ENCODE measurements around the gene SLC5A7. TPM values are rescaled to one million over a fixed set of nuclear protein-coding genes. Genes with fewer than 3 reads are reported as not detected.

The SLC5A7 gene
- total RNA-seq (under 1 TPM in 1 of 2 donors, not detected in 1; under 0.01 TPM), polyA plus RNA-seq (not detected)

DNA sequence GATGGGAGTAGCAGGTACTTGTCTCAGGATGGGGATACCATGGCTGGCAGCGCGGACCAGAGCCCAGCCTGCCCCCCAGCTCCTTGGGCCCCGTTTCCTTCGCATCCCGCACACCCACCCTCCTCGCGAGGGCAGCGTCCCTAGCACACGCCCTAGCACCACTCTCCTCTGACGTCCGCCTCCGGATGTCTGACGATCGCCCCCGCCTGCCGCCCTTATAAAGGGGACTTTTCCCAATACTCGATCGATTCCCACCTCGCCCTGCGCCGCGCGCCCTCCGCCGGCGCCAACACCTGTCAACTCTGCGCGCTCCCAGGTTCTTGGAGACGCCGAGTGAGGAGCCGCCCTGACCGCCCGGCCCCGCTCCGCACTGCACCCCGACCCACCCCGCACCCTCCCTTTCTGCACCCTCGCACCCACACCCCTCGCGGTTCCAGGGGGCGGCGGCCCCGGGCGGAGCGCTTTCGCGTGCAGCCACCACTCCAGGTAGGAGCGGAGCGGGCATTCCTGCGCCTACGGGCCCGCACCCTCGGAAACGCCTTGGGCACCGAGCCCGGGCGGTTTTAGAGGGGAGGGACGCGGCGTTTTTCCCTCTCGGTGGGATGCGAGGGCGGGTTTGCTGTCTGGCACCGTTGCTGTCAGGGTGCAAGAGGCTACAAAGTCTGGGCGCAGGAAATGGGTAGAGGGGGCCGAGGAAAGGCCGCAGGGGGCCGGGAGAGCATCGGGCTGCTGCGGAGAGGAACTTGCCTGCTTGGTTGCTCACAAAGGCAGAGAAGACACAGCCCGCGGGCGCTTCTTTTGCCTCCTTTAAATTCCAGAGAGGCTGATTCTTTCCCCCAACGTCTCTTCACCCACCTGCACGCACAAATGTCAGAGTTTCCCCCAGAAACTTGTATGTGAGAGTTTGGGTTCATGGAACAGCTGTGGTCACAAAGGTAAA is at the start of gene SLC5A7:
TSS of gene SLC5A7 (plus strand) at position 247 of the 940 bp plus-strand sequence. CDS start 1,632 bp downstream, outside the sequence.
- Histone ChIP-seq H3K4me1 (ENCODE audit: control insufficient read depth in 4 of 4, insufficient read depth in 4 of 4, low read length in 3 of 4) (peaks cover 0 to 3% (median 0%) of the 10 kb centered on the region in 4 donors), H3K4me3 (ENCODE audit: low read depth in 1 of 3, low read length in 3 of 3) (no peak within 1 kb of the TSS), H3K9ac (ENCODE audit: low read depth in 1 of 2, low read length in 2 of 2) (no peak within 1 kb of the TSS), H3K27ac (ENCODE audit: low read depth in 1 of 2, low read length in 2 of 2) (no peak within 1 kb of the TSS), H3K9me3 (ENCODE audit: control insufficient read depth in 4 of 4, low read length in 3 of 4) (no peaks in the 10 kb centered on the region), H3K27me3 (ENCODE audit: control insufficient read depth in 4 of 4, insufficient read depth in 4 of 4, low read length in 3 of 4) (peaks cover 0 to 6% (median 0%) of the 10 kb centered on the region in 4 donors), H3K36me3 (ENCODE audit: control insufficient read depth in 4 of 4, insufficient read depth in 3 of 4, low read depth in 1 of 4, low read length in 3 of 4) (no peaks in the 10 kb centered on the region)
- WGBS: 5% methylated on average over 75 of the region's 75 CpGs
- DNase-seq (ENCODE audit: low spot score): no peak
- TF ChIP-seq, protein P1, sequence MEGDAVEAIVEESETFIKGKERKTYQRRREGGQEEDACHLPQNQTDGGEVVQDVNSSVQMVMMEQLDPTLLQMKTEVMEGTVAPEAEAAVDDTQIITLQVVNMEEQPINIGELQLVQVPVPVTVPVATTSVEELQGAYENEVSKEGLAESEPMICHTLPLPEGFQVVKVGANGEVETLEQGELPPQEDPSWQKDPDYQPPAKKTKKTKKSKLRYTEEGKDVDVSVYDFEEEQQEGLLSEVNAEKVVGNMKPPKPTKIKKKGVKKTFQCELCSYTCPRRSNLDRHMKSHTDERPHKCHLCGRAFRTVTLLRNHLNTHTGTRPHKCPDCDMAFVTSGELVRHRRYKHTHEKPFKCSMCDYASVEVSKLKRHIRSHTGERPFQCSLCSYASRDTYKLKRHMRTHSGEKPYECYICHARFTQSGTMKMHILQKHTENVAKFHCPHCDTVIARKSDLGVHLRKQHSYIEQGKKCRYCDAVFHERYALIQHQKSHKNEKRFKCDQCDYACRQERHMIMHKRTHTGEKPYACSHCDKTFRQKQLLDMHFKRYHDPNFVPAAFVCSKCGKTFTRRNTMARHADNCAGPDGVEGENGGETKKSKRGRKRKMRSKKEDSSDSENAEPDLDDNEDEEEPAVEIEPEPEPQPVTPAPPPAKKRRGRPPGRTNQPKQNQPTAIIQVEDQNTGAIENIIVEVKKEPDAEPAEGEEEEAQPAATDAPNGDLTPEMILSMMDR (IDR thresholded peaks at IDR 0.05; ENCODE audit: low read depth, low read length, missing input control): no peak
- TF ChIP-seq NR2F2 (IDR thresholded peaks at IDR 0.05): no peak
- no peak for TF ChIP-seq RXRA (IDR thresholded peaks at IDR 0.05)
- no peak for TF ChIP-seq GABPA (IDR thresholded peaks at IDR 0.05 in 1 of 2, conservative IDR thresholded peaks at IDR 0.05 in 1 of 2)
- no peak for TF ChIP-seq FOXA1 (IDR thresholded peaks at IDR 0.05)
- TF ChIP-seq JUND (IDR thresholded peaks at IDR 0.05): no peak
- TF ChIP-seq, protein P2, sequence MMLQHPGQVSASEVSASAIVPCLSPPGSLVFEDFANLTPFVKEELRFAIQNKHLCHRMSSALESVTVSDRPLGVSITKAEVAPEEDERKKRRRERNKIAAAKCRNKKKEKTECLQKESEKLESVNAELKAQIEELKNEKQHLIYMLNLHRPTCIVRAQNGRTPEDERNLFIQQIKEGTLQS (IDR thresholded peaks at IDR 0.05): no peak
- TF ChIP-seq EGR1 (IDR thresholded peaks at IDR 0.05; ENCODE audit: low read depth in 2 of 2): no peak
- no peak for TF ChIP-seq HNF4A (conservative IDR thresholded peaks at IDR 0.05)
- TF ChIP-seq, protein P3, sequence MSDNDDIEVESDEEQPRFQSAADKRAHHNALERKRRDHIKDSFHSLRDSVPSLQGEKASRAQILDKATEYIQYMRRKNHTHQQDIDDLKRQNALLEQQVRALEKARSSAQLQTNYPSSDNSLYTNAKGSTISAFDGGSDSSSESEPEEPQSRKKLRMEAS (IDR thresholded peaks at IDR 0.05): no peak
- TF ChIP-seq TAF1 (conservative IDR thresholded peaks at IDR 0.05): no peak
- TF ChIP-seq SP1 (IDR thresholded peaks at IDR 0.05): no peak
- TF ChIP-seq, protein P4, sequence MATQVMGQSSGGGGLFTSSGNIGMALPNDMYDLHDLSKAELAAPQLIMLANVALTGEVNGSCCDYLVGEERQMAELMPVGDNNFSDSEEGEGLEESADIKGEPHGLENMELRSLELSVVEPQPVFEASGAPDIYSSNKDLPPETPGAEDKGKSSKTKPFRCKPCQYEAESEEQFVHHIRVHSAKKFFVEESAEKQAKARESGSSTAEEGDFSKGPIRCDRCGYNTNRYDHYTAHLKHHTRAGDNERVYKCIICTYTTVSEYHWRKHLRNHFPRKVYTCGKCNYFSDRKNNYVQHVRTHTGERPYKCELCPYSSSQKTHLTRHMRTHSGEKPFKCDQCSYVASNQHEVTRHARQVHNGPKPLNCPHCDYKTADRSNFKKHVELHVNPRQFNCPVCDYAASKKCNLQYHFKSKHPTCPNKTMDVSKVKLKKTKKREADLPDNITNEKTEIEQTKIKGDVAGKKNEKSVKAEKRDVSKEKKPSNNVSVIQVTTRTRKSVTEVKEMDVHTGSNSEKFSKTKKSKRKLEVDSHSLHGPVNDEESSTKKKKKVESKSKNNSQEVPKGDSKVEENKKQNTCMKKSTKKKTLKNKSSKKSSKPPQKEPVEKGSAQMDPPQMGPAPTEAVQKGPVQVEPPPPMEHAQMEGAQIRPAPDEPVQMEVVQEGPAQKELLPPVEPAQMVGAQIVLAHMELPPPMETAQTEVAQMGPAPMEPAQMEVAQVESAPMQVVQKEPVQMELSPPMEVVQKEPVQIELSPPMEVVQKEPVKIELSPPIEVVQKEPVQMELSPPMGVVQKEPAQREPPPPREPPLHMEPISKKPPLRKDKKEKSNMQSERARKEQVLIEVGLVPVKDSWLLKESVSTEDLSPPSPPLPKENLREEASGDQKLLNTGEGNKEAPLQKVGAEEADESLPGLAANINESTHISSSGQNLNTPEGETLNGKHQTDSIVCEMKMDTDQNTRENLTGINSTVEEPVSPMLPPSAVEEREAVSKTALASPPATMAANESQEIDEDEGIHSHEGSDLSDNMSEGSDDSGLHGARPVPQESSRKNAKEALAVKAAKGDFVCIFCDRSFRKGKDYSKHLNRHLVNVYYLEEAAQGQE (IDR thresholded peaks at IDR 0.05): no peak
- no peak for TF ChIP-seq YY1 (IDR thresholded peaks at IDR 0.05)
- TF ChIP-seq, protein P5, sequence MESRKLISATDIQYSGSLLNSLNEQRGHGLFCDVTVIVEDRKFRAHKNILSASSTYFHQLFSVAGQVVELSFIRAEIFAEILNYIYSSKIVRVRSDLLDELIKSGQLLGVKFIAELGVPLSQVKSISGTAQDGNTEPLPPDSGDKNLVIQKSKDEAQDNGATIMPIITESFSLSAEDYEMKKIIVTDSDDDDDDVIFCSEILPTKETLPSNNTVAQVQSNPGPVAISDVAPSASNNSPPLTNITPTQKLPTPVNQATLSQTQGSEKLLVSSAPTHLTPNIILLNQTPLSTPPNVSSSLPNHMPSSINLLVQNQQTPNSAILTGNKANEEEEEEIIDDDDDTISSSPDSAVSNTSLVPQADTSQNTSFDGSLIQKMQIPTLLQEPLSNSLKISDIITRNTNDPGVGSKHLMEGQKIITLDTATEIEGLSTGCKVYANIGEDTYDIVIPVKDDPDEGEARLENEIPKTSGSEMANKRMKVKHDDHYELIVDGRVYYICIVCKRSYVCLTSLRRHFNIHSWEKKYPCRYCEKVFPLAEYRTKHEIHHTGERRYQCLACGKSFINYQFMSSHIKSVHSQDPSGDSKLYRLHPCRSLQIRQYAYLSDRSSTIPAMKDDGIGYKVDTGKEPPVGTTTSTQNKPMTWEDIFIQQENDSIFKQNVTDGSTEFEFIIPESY (IDR thresholded peaks at IDR 0.05): no peak
- no peak for TF ChIP-seq HNF4G (IDR thresholded peaks at IDR 0.05)

Data from liver (tissue), 9 donors.